ENCODE data around the gene SLC12A6.
A peak's percentile ranks its signal among the peaks of the same experiment; 100 is the strongest.
"Not testable (repeated sequence)": the region's sequence is repeated elsewhere in the genome, so short reads cannot be mapped to it uniquely, and the experiment has no call there.

Gene SLC12A6

GRCh38 chr15:34209421-34210282 lies 127.9 kb downstream of the SLC12A6 start, which contains the start of gene KATNBL1:
KATNBL1 (minus strand) TSS chr15:34210096; CDS start chr15:34163676, 46,420 bp downstream.
- H3K4me1 ChIP-seq (ENCODE audit: control insufficient read depth, insufficient read depth, low read length), result peaks cover 20% of the 10 kb centered on the region
- no peaks in the 10 kb centered on the region for H3K36me3 ChIP-seq (ENCODE audit: control insufficient read depth, insufficient read depth, low read length)
- H3K27me3 ChIP-seq (ENCODE audit: control insufficient read depth, insufficient read depth, low read length), result peaks cover 5% of the 10 kb centered on the region
- H3K9ac ChIP-seq (ENCODE audit: low read depth, low read length), result peak within 1 kb of the TSS; percentile 80
- H3K9me3 ChIP-seq (ENCODE audit: control insufficient read depth, insufficient read depth, low read length), result no peaks in the 10 kb centered on the region
- H3K4me3 ChIP-seq (ENCODE audit: low read depth, low read length), result peak within 1 kb of the TSS; percentile 84

DNA sequence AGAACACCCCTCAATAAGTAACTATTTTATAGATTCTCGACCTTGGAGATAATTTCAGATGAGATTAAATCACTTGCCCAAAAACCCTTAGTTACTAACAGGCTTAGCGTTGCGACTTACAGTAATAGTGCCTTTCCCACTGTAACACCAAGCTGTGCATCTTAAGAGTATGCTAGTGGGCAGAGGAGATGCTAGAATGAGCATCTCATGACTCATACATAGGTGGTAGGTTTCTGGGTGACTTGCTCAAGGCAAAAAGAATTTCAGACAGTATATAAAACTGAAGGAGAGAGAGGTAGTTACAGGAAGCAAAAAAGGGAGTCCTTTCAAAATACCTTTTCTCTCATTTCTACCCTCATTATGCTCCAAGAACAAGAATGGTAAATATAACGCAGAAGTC lies 131.6 kb downstream of the SLC12A6 start:
- no peak overlapping the region for H3K9ac ChIP-seq (ENCODE audit: low read depth, low read length)
- H3K27me3 ChIP-seq (ENCODE audit: control insufficient read depth, insufficient read depth, low read length), result peaks cover 4% of the 10 kb centered on the region
- H3K4me1 ChIP-seq (ENCODE audit: control insufficient read depth, insufficient read depth, low read length), result peaks cover 2% of the 10 kb centered on the region
- no peaks in the 10 kb centered on the region for H3K9me3 ChIP-seq (ENCODE audit: control insufficient read depth, insufficient read depth, low read length)
- H3K36me3 ChIP-seq (ENCODE audit: control insufficient read depth, insufficient read depth, low read length), result no peaks in the 10 kb centered on the region
- H3K4me3 ChIP-seq (ENCODE audit: low read depth, low read length), result no peak overlapping the region

- Histone ChIP-seq H3K36me3 (ENCODE audit: control insufficient read depth, insufficient read depth, low read length) (no peaks in the 10 kb centered on the region), H3K9me3 (ENCODE audit: control insufficient read depth, insufficient read depth, low read length) (no peaks in the 10 kb centered on the region), H3K4me3 (ENCODE audit: low read depth, low read length) (no peak overlapping the region), H3K9ac (ENCODE audit: low read depth, low read length) (no peak overlapping the region), H3K4me1 (ENCODE audit: control insufficient read depth, insufficient read depth, low read length) (peaks cover 2% of the 10 kb centered on the region), H3K27me3 (ENCODE audit: control insufficient read depth, insufficient read depth, low read length) (no peaks in the 10 kb centered on the region)
These were observed 133.6 kb downstream of the SLC12A6 start for GRCh38 chr15:34203936-34204335.

GRCh38 chr15:34203305-34203704 lies 134.3 kb downstream of the SLC12A6 start:
- H3K9me3 ChIP-seq (ENCODE audit: control insufficient read depth, insufficient read depth, low read length), result no peaks in the 10 kb centered on the region
- H3K4me3 ChIP-seq (ENCODE audit: low read depth, low read length), result no peak overlapping the region
- no peaks in the 10 kb centered on the region for H3K4me1 ChIP-seq (ENCODE audit: control insufficient read depth, insufficient read depth, low read length)
- H3K36me3 ChIP-seq (ENCODE audit: control insufficient read depth, insufficient read depth, low read length), result no peaks in the 10 kb centered on the region
- no peaks in the 10 kb centered on the region for H3K27me3 ChIP-seq (ENCODE audit: control insufficient read depth, insufficient read depth, low read length)
- no peak overlapping the region for H3K9ac ChIP-seq (ENCODE audit: low read depth, low read length)

DNA sequence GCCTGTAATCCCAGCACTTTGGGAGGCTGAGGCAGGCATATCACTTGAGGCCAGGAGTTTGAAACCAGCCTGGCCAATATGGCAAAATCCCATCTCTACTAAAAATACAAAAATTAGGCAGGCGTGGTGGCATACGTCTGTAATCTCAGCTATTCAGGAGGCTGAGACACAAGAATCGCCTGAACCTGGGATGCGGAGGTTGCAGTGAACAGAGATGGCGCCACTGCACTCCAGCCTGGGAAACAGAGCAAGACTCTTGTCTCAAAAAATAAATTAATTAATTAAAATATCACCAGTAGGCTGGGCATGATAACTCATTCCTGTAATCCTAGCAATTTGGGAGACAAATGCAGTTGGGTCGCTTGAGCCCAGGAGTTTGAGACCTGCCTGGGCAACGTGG lies 144.3 kb downstream of the SLC12A6 start:
- not testable (repeated sequence) for H3K4me1 ChIP-seq (ENCODE audit: control insufficient read depth, insufficient read depth, low read length); H3K36me3 ChIP-seq (ENCODE audit: control insufficient read depth, insufficient read depth, low read length); H3K9ac ChIP-seq (ENCODE audit: low read depth, low read length); H3K27me3 ChIP-seq (ENCODE audit: control insufficient read depth, insufficient read depth, low read length); H3K9me3 ChIP-seq (ENCODE audit: control insufficient read depth, insufficient read depth, low read length); H3K4me3 ChIP-seq (ENCODE audit: low read depth, low read length)

DNA sequence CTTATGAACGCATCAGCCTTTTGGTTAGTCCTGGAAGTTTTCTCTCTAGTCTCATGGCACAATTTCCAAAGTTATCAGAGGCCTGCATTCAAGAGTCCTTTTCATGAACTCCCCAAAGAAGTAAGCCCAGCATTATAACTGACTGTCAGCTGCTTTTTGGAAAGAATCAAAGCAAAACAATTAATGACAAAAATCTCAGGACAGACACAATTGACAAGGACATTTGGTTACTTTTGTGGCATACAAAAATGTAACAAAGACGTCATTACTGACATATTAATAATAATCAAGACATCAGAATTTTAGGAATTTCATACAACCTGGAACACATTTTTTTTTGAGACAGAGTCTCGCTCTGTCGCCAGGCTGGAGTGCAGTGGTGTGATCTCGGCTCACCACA lies 148.9 kb downstream of the SLC12A6 start:
- Histone ChIP-seq H3K9me3 (ENCODE audit: control insufficient read depth, insufficient read depth, low read length) (no peaks in the 10 kb centered on the region), H3K36me3 (ENCODE audit: control insufficient read depth, insufficient read depth, low read length) (peaks cover 8% of the 10 kb centered on the region), H3K4me1 (ENCODE audit: control insufficient read depth, insufficient read depth, low read length) (no peaks in the 10 kb centered on the region), H3K4me3 (ENCODE audit: low read depth, low read length) (no peak overlapping the region), H3K27me3 (ENCODE audit: control insufficient read depth, insufficient read depth, low read length) (no peaks in the 10 kb centered on the region), H3K9ac (ENCODE audit: low read depth, low read length) (no peak overlapping the region)

GRCh38 chr15:34185666-34186065 lies 151.9 kb downstream of the SLC12A6 start:
- H3K4me3 ChIP-seq (ENCODE audit: low read depth, low read length), result no peak overlapping the region
- peaks cover 2% of the 10 kb centered on the region for H3K4me1 ChIP-seq (ENCODE audit: control insufficient read depth, insufficient read depth, low read length)
- H3K27me3 ChIP-seq (ENCODE audit: control insufficient read depth, insufficient read depth, low read length), result no peaks in the 10 kb centered on the region
- H3K36me3 ChIP-seq (ENCODE audit: control insufficient read depth, insufficient read depth, low read length), result peaks cover 8% of the 10 kb centered on the region
- no peaks in the 10 kb centered on the region for H3K9me3 ChIP-seq (ENCODE audit: control insufficient read depth, insufficient read depth, low read length)
- H3K9ac ChIP-seq (ENCODE audit: low read depth, low read length), result no peak overlapping the region

GRCh38 chr15:34182942-34183341 lies 154.6 kb downstream of the SLC12A6 start:
- Histone ChIP-seq H3K4me3 (ENCODE audit: low read depth, low read length) (no peak overlapping the region), H3K9me3 (ENCODE audit: control insufficient read depth, insufficient read depth, low read length) (no peaks in the 10 kb centered on the region), H3K36me3 (ENCODE audit: control insufficient read depth, insufficient read depth, low read length) (peaks cover 8% of the 10 kb centered on the region), H3K9ac (ENCODE audit: low read depth, low read length) (no peak overlapping the region), H3K27me3 (ENCODE audit: control insufficient read depth, insufficient read depth, low read length) (no peaks in the 10 kb centered on the region), H3K4me1 (ENCODE audit: control insufficient read depth, insufficient read depth, low read length) (peaks cover 2% of the 10 kb centered on the region)
